ENCODE measurements around the gene PRRT1B. TPM values are rescaled to one million over a fixed set of nuclear protein-coding genes. Genes with fewer than 3 reads are reported as not detected.

The PRRT1B gene
- polyA plus RNA-seq, 2 of the 4 experiments (the other 2 are of a cell fraction) = 0.79 to 0.80 TPM

DNA sequence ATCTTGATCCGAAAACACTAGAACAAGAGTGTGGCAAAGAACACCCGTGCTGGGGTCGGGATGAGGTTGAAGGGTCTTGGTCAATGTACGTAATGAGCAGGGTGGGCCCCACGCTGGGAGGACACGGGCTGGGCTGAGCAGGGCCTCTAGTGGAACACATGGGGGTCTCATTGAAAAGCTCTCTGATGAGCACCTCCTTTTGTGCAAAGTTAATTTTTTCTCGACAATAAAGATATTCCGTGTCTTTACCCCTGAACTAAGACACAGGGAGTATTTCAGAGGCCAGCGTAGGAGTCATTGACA lies 22.3 kb upstream of the PRRT1B start:
- ChIA-PET POLR2A (no interaction called here), CTCF (interaction anchor here (0.7 to 1.1 kb wide), 2 partner anchors 130 to 224 kb away, joined by 3 to 4 read pairs; no protein-coding TSS in a partner anchor)
- WGBS (ENCODE audit: missing lambda C conversion rate) = 92% methylated on average over 9 of the region's 9 CpGs
- H3K4me3 ChIP-seq = no peak overlapping the region
- no peak overlapping the region for H3K27ac ChIP-seq
- ATAC-seq (no peak), DNase-seq (ENCODE audit: low read depth in 1 of 2, low spot score in 1 of 2) (no peak), FAIRE-seq (no peak)
- no peaks in the 10 kb centered on the region for H3K4me1 ChIP-seq
- H3K9me3 ChIP-seq = no peaks in the 10 kb centered on the region
- TF ChIP-seq JUN (IDR thresholded peaks at IDR 0.05) (no peak), HDAC2 (IDR thresholded peaks at IDR 0.05) (no peak), TFCP2L1 (CRISPR knock-in tag; IDR thresholded peaks at IDR 0.05) (no peak), SREBF2 (IDR thresholded peaks at IDR 0.05) (no peak), FOSB (CRISPR knock-in tag; IDR thresholded peaks at IDR 0.05) (no peak), CEBPB (IDR thresholded peaks at IDR 0.05) (no peak), MAZ (IDR thresholded peaks at IDR 0.05; ENCODE audit: borderline replicate concordance, low read depth, low read length) (no peak), CBX8 (IDR thresholded peaks at IDR 0.05) (no peak), EP300 (IDR thresholded peaks at IDR 0.05) (no peak), HOXA7 (CRISPR knock-in tag; IDR thresholded peaks at IDR 0.05) (no peak), CHD2 (IDR thresholded peaks at IDR 0.05; ENCODE audit: low read length, partially characterized antibody) (no peak), SMC3 (IDR thresholded peaks at IDR 0.05) (no peak), NPAS2 (CRISPR knock-in tag; IDR thresholded peaks at IDR 0.05; ENCODE audit: borderline replicate concordance) (no peak), RNF2 (IDR thresholded peaks at IDR 0.05; ENCODE audit: borderline replicate concordance, low read depth) (no peak), CHD4 (IDR thresholded peaks at IDR 0.05; ENCODE audit: borderline replicate concordance) (no peak), RARB (CRISPR knock-in tag; IDR thresholded peaks at IDR 0.05) (no peak), HOXB5 (CRISPR knock-in tag; IDR thresholded peaks at IDR 0.05) (no peak), EHF (CRISPR knock-in tag; IDR thresholded peaks at IDR 0.05) (no peak), ZNF302 (CRISPR knock-in tag; IDR thresholded peaks at IDR 0.05) (no peak)
- TF ChIP-seq, protein P1, sequence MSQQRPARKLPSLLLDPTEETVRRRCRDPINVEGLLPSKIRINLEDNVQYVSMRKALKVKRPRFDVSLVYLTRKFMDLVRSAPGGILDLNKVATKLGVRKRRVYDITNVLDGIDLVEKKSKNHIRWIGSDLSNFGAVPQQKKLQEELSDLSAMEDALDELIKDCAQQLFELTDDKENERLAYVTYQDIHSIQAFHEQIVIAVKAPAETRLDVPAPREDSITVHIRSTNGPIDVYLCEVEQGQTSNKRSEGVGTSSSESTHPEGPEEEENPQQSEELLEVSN (IDR thresholded peaks at IDR 0.05; ENCODE audit: borderline replicate concordance, low read depth) = no peak
- H3K4me2 ChIP-seq = no peak overlapping the region

GRCh38 chr9:131523451-131524435 lies 21.6 kb upstream of the PRRT1B start:
- ATAC-seq = peak in 1 of 2 experiments; percentile 16; a peak in 1 of 6 replicates

More at GRCh38 chr9:131523451-131524435, 21.6 kb upstream of the PRRT1B start:
- Histone ChIP-seq H3K9me3 (no peaks in the 10 kb centered on the region), H3K4me2 (no peak overlapping the region), H3K4me3 (no peak overlapping the region), H3K27ac (no peak overlapping the region), H3K4me1 (no peaks in the 10 kb centered on the region)
- TF ChIP-seq NFE2L2 (conservative IDR thresholded peaks at IDR 0.05; ENCODE audit: low read length) (no peak), RAD21 (conservative IDR thresholded peaks at IDR 0.05 in 1 of 2, IDR thresholded peaks at IDR 0.05 in 1 of 2) (no peak), ATOH8 (CRISPR knock-in tag; IDR thresholded peaks at IDR 0.05; ENCODE audit: low read depth) (no peak), ZNF302 (CRISPR knock-in tag; IDR thresholded peaks at IDR 0.05) (no peak), JUN (IDR thresholded peaks at IDR 0.05) (no peak), ZC3H11A (IDR thresholded peaks at IDR 0.05) (no peak), MYC (IDR thresholded peaks at IDR 0.05; ENCODE audit: borderline replicate concordance, low read length) (no peak), HDAC2 (IDR thresholded peaks at IDR 0.05) (no peak), NR3C1 (IDR thresholded peaks at IDR 0.05) (no peak)
- TF ChIP-seq, protein P2, sequence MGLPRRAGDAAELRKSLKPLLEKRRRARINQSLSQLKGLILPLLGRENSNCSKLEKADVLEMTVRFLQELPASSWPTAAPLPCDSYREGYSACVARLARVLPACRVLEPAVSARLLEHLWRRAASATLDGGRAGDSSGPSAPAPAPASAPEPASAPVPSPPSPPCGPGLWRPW (IDR thresholded peaks at IDR 0.05) = no peak
- ChIA-PET CTCF (interaction anchor here (1.1 kb wide), 1 partner anchor 223 kb away, joined by 4 read pairs; no protein-coding TSS in a partner anchor), POLR2A (no interaction called here)
- DNase-seq (ENCODE audit: low read depth in 1 of 2, low spot score in 1 of 2) (no peak), FAIRE-seq (no peak)
- WGBS (ENCODE audit: missing lambda C conversion rate) = 89% methylated on average over 22 of the region's 29 CpGs
